ENCODE measurements around the gene C9orf153.

DNA sequence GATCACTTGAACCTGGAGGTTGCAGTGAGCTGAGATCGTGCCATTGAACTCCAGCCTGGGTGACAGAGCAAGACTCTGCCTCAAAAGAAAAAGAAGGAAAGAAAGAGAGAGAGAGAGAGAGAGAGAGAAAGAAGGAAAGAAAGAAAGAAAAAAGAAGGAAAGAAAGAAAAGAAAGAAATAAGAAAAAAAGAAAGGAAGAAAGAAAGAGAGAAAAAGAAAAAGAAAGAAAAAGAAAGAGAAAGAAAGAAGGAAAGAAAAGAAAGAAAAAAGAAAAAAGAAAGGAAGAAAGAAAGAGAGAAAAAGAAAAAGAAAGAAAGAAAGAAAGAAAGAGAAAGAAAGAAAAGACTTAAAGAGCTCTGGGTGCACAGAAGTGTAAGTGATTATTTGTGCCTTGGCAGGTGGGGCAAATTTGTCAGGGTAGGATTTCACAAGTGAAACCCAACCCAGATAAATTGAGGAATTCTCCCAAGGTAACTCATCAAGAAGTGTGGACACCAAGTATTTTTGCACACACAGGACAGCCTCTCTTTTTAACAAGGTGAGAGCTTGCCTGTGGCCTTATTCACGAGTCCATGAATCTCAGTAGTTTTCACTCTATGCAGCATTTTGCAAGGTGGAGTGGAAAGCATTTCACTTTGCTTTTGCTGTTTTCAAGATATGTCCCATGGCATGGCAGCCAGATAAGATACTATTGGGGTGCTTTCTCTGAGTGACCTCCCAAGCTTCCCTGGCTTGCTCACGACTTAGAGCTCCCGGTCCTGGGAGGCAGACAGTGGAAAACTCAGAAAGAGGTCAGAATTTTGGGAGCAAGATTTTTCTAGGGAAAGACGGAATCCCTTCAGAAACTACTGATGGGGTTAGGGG is 57.8 kb downstream of the C9orf153 start:
- TF ChIP-seq, protein P1, sequence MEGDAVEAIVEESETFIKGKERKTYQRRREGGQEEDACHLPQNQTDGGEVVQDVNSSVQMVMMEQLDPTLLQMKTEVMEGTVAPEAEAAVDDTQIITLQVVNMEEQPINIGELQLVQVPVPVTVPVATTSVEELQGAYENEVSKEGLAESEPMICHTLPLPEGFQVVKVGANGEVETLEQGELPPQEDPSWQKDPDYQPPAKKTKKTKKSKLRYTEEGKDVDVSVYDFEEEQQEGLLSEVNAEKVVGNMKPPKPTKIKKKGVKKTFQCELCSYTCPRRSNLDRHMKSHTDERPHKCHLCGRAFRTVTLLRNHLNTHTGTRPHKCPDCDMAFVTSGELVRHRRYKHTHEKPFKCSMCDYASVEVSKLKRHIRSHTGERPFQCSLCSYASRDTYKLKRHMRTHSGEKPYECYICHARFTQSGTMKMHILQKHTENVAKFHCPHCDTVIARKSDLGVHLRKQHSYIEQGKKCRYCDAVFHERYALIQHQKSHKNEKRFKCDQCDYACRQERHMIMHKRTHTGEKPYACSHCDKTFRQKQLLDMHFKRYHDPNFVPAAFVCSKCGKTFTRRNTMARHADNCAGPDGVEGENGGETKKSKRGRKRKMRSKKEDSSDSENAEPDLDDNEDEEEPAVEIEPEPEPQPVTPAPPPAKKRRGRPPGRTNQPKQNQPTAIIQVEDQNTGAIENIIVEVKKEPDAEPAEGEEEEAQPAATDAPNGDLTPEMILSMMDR (IDR thresholded peaks at IDR 0.05), result no peak
- TF ChIP-seq CHD2 (IDR thresholded peaks at IDR 0.05; ENCODE audit: low read length, partially characterized antibody), result no peak
- TF ChIP-seq, protein P2, sequence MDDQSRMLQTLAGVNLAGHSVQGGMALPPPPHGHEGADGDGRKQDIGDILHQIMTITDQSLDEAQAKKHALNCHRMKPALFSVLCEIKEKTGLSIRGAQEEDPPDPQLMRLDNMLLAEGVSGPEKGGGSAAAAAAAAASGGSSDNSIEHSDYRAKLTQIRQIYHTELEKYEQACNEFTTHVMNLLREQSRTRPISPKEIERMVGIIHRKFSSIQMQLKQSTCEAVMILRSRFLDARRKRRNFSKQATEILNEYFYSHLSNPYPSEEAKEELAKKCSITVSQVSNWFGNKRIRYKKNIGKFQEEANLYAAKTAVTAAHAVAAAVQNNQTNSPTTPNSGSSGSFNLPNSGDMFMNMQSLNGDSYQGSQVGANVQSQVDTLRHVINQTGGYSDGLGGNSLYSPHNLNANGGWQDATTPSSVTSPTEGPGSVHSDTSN (IDR thresholded peaks at IDR 0.05), result no peak
- no peak for TF ChIP-seq FOSL2 (IDR thresholded peaks at IDR 0.05)
- no peak for TF ChIP-seq FOSL2 (CRISPR knock-in tag; IDR thresholded peaks at IDR 0.05)
- TF ChIP-seq REST (IDR thresholded peaks at IDR 0.05), result no peak
- TF ChIP-seq POLR2AphosphoS2 (conservative IDR thresholded peaks at IDR 0.05; ENCODE audit: low read length), result no peak
- no peak for TF ChIP-seq HMGXB4 (CRISPR knock-in tag; IDR thresholded peaks at IDR 0.05; ENCODE audit: borderline replicate concordance)
- no peak for TF ChIP-seq BHLHE40 (IDR thresholded peaks at IDR 0.05; ENCODE audit: low read depth, low read length)
- TF ChIP-seq POLR2A (IDR thresholded peaks at IDR 0.05; ENCODE audit: low read length), result no peak
- TF ChIP-seq, protein P3, sequence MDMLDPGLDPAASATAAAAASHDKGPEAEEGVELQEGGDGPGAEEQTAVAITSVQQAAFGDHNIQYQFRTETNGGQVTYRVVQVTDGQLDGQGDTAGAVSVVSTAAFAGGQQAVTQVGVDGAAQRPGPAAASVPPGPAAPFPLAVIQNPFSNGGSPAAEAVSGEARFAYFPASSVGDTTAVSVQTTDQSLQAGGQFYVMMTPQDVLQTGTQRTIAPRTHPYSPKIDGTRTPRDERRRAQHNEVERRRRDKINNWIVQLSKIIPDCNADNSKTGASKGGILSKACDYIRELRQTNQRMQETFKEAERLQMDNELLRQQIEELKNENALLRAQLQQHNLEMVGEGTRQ (IDR thresholded peaks at IDR 0.05), result no peak
- TF ChIP-seq HDAC2 (IDR thresholded peaks at IDR 0.05), result no peak
- TF ChIP-seq CHD4 (IDR thresholded peaks at IDR 0.05; ENCODE audit: borderline replicate concordance), result no peak
